Sigmoid colon (tissue), 4 donors: Measurements from ENCODE around the gene SNX24.

Experiments
- CTCF ChIP-seq, 4 experiments: fragments of 450-650 bp in 3 of 4; fragments of 200-600 bp in 1 of 4; IDR thresholded peaks; one replicate each; pipeline ENCODE4 v1.5.1; 2016 to 2019; ENCODE audit warnings: antibody characterized with exemption in 4 of 4, mild to moderate bottlenecking in 3 of 4, moderate library complexity in 2 of 4
- EP300 ChIP-seq, 4 donors: sonication (generic); formaldehyde crosslinking; IDR thresholded peaks; one replicate each; pipeline ENCODE4 v1.6.1; 2017; ENCODE audit warnings: antibody characterized with exemption in 4 of 4
- POLR2A ChIP-seq, 2 donors: fragments of 450-650 bp; IDR thresholded peaks; one replicate each; pipeline ENCODE4 v1.6.1; 2016; ENCODE audit warnings: antibody characterized with exemption in 2 of 2, mild to moderate bottlenecking in 2 of 2, moderate library complexity in 2 of 2
- POLR2AphosphoS5 ChIP-seq, 4 donors: sonication (generic); formaldehyde crosslinking; IDR thresholded peaks; one replicate each; pipeline ENCODE4 v1.6.1; 2017; ENCODE audit warnings: antibody characterized with exemption in 4 of 4

DNA sequence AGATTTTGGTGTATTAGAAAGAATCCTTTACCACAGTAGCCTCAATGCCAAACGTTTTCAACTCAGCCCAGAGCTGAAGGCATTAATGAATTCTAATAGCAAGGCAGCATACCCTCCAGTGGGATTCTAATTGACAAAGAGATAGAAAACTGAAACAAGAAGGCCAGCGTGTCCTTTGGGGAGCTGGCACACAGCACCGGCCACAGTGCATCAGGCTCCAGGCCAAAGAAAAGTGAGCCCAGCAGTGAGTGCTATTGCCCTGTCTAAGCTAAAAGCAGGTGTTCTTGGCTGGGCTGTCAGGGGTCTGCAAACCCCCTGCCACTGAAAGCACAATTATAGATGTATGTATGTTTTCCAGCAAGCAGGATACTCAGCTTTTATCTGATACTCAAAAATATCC lies 150.7 kb downstream of the SNX24 start:
- TF ChIP-seq CTCF (IDR thresholded peaks at IDR 0.05) (no peak), POLR2A (IDR thresholded peaks at IDR 0.05) (no peak), EP300 (IDR thresholded peaks at IDR 0.05) (no peak), POLR2AphosphoS5 (IDR thresholded peaks at IDR 0.05) (no peak)
